HEK293 (cell line): Measurements from ENCODE around the gene STEAP1B.

Source experiments
- CTCF ChIA-PET: fragments of 350-600 bp; formaldehyde crosslinking; extraction: SDS; loops from one replicate; lab custom pipeline; 2021; ENCODE audit warnings: antibody characterized with exemption; lab: Yijun Ruan, JAX
- POLR2A ChIA-PET: fragments of 300-600 bp; formaldehyde crosslinking; extraction: SDS; loops from one replicate; lab custom pipeline; 2020; ENCODE audit warnings: antibody characterized with exemption, inconsistent platforms; lab: Yijun Ruan, JAX
- H3K27ac ChIP-seq: fragments of 200-500 bp; sonication (Bioruptor generic); 2 replicates; pipeline ENCODE4 v1.5.1; 2014; ENCODE audit warnings: low read depth, low read length, control low read depth, inconsistent platforms; ENCODE audit errors: extremely low read depth
- H3K36me3 ChIP-seq, 2 experiments: fragments of 200-500 bp in 1 of 2; sonication (Bioruptor generic) in 1 of 2; 1 replicate in 1 of 2; 2 replicates in 1 of 2; pipeline ENCODE4 v1.5.1; 2014 to 2017; ENCODE audit warnings: inconsistent platforms in 2 of 2, low read length in 2 of 2; ENCODE audit not compliant: control insufficient read depth in 2 of 2, insufficient read depth in 1 of 2
- H3K4me1 ChIP-seq: fragments of 200-500 bp; sonication (Bioruptor generic); 2 replicates; pipeline ENCODE4 v1.5.1; 2014; ENCODE audit warnings: mild to moderate bottlenecking, low read length, inconsistent platforms; ENCODE audit not compliant: control insufficient read depth, insufficient read depth
- H3K4me3 ChIP-seq: 2 replicates; pipeline ENCODE4 v1.5.1; 2011; ENCODE audit warnings: low read depth, mild to moderate bottlenecking, control low read depth, low read length, moderate library complexity
- H3K9me3 ChIP-seq: fragments of 200-500 bp; sonication (Bioruptor generic); 2 replicates; pipeline ENCODE4 v1.5.1; 2014; ENCODE audit warnings: low read depth, low read length, inconsistent platforms; ENCODE audit not compliant: control insufficient read depth, insufficient read depth
- BCL11A ChIP-seq: fragments of 450-650 bp; formaldehyde crosslinking; IDR thresholded peaks from 2 replicates; pipeline ENCODE4 v1.5.1; 2016; ENCODE audit warnings: low read depth, missing biosample characterization, missing genetic modification characterization
- HOXD13 ChIP-seq: sonication (generic); formaldehyde crosslinking; IDR thresholded peaks from 2 replicates; pipeline ENCODE4 v1.8.0; 2022; ENCODE audit warnings: missing genetic modification reagents, borderline replicate concordance
- IKZF3 ChIP-seq: fragments of 450-650 bp; IDR thresholded peaks from 2 replicates; pipeline ENCODE4 v1.5.0; 2018; ENCODE audit warnings: missing biosample characterization, mild to moderate bottlenecking, missing genetic modification characterization, moderate library complexity
- PRDM2 ChIP-seq: fragments of 450-650 bp; formaldehyde crosslinking; IDR thresholded peaks from 2 replicates; pipeline ENCODE4 v1.5.1; 2016; ENCODE audit warnings: missing biosample characterization, missing genetic modification characterization, borderline replicate concordance
- PRDM4 ChIP-seq: fragments of 450-650 bp; formaldehyde crosslinking; IDR thresholded peaks from 2 replicates; pipeline ENCODE4 v1.5.1; 2017; ENCODE audit warnings: missing biosample characterization, missing genetic modification characterization
- SP2 ChIP-seq: fragments of 450-650 bp; formaldehyde crosslinking; IDR thresholded peaks from 2 replicates; pipeline ENCODE4 v1.5.1; 2016; ENCODE audit warnings: missing biosample characterization, missing genetic modification characterization
- SP7 ChIP-seq: fragments of 450-650 bp; formaldehyde crosslinking; IDR thresholded peaks from 2 replicates; pipeline ENCODE4 v1.5.1; 2016; ENCODE audit warnings: missing biosample characterization, missing genetic modification characterization
- ZBTB17 ChIP-seq: fragments of 450-650 bp; formaldehyde crosslinking; IDR thresholded peaks from 2 replicates; pipeline ENCODE4 v1.5.1; 2016; ENCODE audit warnings: missing biosample characterization, missing genetic modification characterization
- ZFP69B ChIP-seq: fragments of 450-650 bp; formaldehyde crosslinking; IDR thresholded peaks from 2 replicates; pipeline ENCODE4 v1.5.1; 2016; ENCODE audit warnings: missing biosample characterization, missing genetic modification characterization
- ZNF138 ChIP-seq: fragments of 450-650 bp; formaldehyde crosslinking; IDR thresholded peaks from 2 replicates; pipeline ENCODE4 v1.5.1; 2016; ENCODE audit warnings: missing biosample characterization, missing genetic modification characterization, borderline replicate concordance
- ZNF175 ChIP-seq: fragments of 450-650 bp; formaldehyde crosslinking; IDR thresholded peaks from 2 replicates; pipeline ENCODE4 v1.5.1; 2016; ENCODE audit warnings: missing biosample characterization, missing genetic modification characterization
- ZNF311 ChIP-seq: fragments of 450-650 bp; formaldehyde crosslinking; IDR thresholded peaks from 2 replicates; pipeline ENCODE4 v1.5.1; 2017; ENCODE audit warnings: missing biosample characterization, missing genetic modification characterization, borderline replicate concordance
- ZNF354C ChIP-seq: fragments of 450-650 bp; formaldehyde crosslinking; IDR thresholded peaks from 2 replicates; pipeline ENCODE4 v1.5.1; 2016; ENCODE audit warnings: missing biosample characterization, missing genetic modification characterization, low read depth, borderline replicate concordance
- ZNF426 ChIP-seq: fragments of 450-650 bp; formaldehyde crosslinking; IDR thresholded peaks from 2 replicates; pipeline ENCODE4 v1.5.1; 2017; ENCODE audit warnings: missing biosample characterization, missing genetic modification characterization, mild to moderate bottlenecking, inconsistent platforms, moderate library complexity
- ZNF521 ChIP-seq: fragments of 450-650 bp; formaldehyde crosslinking; IDR thresholded peaks from 2 replicates; pipeline ENCODE4 v1.5.1; 2017; ENCODE audit warnings: missing biosample characterization, mild to moderate bottlenecking, missing genetic modification characterization
- ZNF529 ChIP-seq: fragments of 450-650 bp; formaldehyde crosslinking; IDR thresholded peaks from 2 replicates; pipeline ENCODE4 v1.5.1; 2017; ENCODE audit warnings: missing genetic modification characterization, missing biosample characterization; ENCODE audit not compliant: insufficient replicate concordance
- ZNF692 ChIP-seq: fragments of 450-650 bp; formaldehyde crosslinking; IDR thresholded peaks from 2 replicates; pipeline ENCODE4 v1.5.1; 2016; ENCODE audit warnings: missing biosample characterization, missing genetic modification characterization
- ZNF704 ChIP-seq: fragments of 450-650 bp; formaldehyde crosslinking; IDR thresholded peaks from 2 replicates; pipeline ENCODE4 v1.5.1; 2016; ENCODE audit warnings: missing biosample characterization, missing genetic modification characterization
- ZNF785 ChIP-seq: fragments of 450-650 bp; formaldehyde crosslinking; IDR thresholded peaks from 2 replicates; pipeline ENCODE4 v1.5.1; 2016; ENCODE audit warnings: missing biosample characterization, missing genetic modification characterization
- ZSCAN4 ChIP-seq: fragments of 450-650 bp; formaldehyde crosslinking; IDR thresholded peaks from 2 replicates; pipeline ENCODE4 v1.5.1; 2017; ENCODE audit warnings: missing biosample characterization, missing genetic modification characterization

The STEAP1B gene

GRCh38 chr7:22454446-22454845, 45.5 kb downstream of the STEAP1B start:
- ChIA-PET POLR2A (no interaction called here), CTCF (interaction anchor here (0.6 to 1.6 kb wide), 3 partner anchors 203 to 351 kb away, joined by 3 to 7 read pairs (median 3); no protein-coding TSS in a partner anchor)
- H3K9me3 ChIP-seq, result no peaks in the 10 kb centered on the region
- no peak for TF ChIP-seq PRDM4 (tag by site-specific recombination)
- no peak for TF ChIP-seq ZNF138 (tag by site-specific recombination)
- no peak for TF ChIP-seq ZNF785
- TF ChIP-seq HOXD13 (CRISPR knock-in tag), result no peak
- H3K36me3 ChIP-seq, result no peaks in the 10 kb centered on the region
- H3K27ac ChIP-seq, result no peak overlapping the region
- H3K4me3 ChIP-seq, result no peak overlapping the region
- H3K4me1 ChIP-seq, result no peaks in the 10 kb centered on the region

GRCh38 chr7:22452960-22453558, 46.9 kb downstream of the STEAP1B start:
- Histone ChIP-seq H3K9me3 (no peaks in the 10 kb centered on the region), H3K36me3 (no peaks in the 10 kb centered on the region), H3K27ac (no peak overlapping the region), H3K4me1 (no peaks in the 10 kb centered on the region), H3K4me3 (no peak overlapping the region)
- ChIA-PET CTCF (interaction anchor here (0.5 to 2.6 kb wide), 29 partner anchors 8 to 693 kb away, joined by 3 to 22 read pairs (median 5); no protein-coding TSS in a partner anchor), POLR2A (interaction anchor here (0.6 to 0.7 kb wide), 2 partner anchors 340 to 1078 kb away, joined by 4 to 7 read pairs; no protein-coding TSS in a partner anchor)
- TF ChIP-seq PRDM2 (no peak), ZBTB17 (tag by site-specific recombination) (no peak), ZFP69B (tag by site-specific recombination) (no peak), ZNF354C (tag by site-specific recombination) (no peak), ZNF704 (no peak), ZNF521 (tag by site-specific recombination) (no peak), ZNF311 (no peak), BCL11A (no peak), ZNF175 (tag by site-specific recombination) (no peak), ZNF426 (tag by site-specific recombination) (no peak), ZNF692 (no peak), SP7 (tag by site-specific recombination) (no peak), ZNF529 (no peak), IKZF3 (tag by site-specific recombination) (no peak), SP2 (tag by site-specific recombination) (no peak), ZSCAN4 (tag by site-specific recombination) (no peak)
